Caco-2 (cell line): Measurements from ENCODE around the gene SLC22A4. TPM values are rescaled to one million over a fixed set of nuclear protein-coding genes. Genes with fewer than 3 reads are reported as not detected.

ENCODE experiments used
- BruUV-seq: library from RNA; stranded (reverse); fragments of 400-500 nt; replicated peaks from 2 replicates; lab custom pipeline; 2021; lab: Mats Ljungman, UMichigan
- CTCF ChIA-PET: fragments of 300-600 bp; sonication (Branson Sonifier 250); formaldehyde crosslinking; loops from one replicate; lab custom pipeline; 2022; ENCODE audit warnings: antibody characterized with exemption; lab: Charles Lee
- POLR2A ChIA-PET: fragments of 300-600 bp; sonication (Branson Sonifier 250); formaldehyde crosslinking; loops from one replicate; lab custom pipeline; 2022; ENCODE audit warnings: antibody characterized with exemption; lab: Charles Lee
- DNase-seq, 2 experiments: peaks; one replicate each; pipeline versions ENCODE4 v3.0.0 to v3.0.0-alpha.2; 2020 to 2022
- H3K27me3 ChIP-seq: replicated peaks from 2 replicates; pipeline ENCODE4 v1.6.0; 2011; ENCODE audit warnings: low read length; ENCODE audit not compliant: control insufficient read depth, insufficient read depth
- H3K36me3 ChIP-seq: 2 replicates; pipeline ENCODE4 v1.5.1; 2011; ENCODE audit warnings: low read length; ENCODE audit not compliant: control insufficient read depth, insufficient read depth
- H3K4me1 ChIP-seq: fragments of 250-450 bp; sonication (Bioruptor Pico); 2 replicates; pipeline ENCODE4 v1.5.1; 2020; ENCODE audit warnings: mild to moderate bottlenecking
- H3K4me3 ChIP-seq: 2 replicates; pipeline ENCODE4 v1.5.1; 2011; ENCODE audit warnings: low read depth, mild to moderate bottlenecking, control low read depth, low read length
- H3K9me3 ChIP-seq: fragments of 250-450 bp; sonication (Bioruptor Pico); 2 replicates; pipeline ENCODE4 v1.5.1; 2020; ENCODE audit warnings: mild to moderate bottlenecking, moderate library complexity
- H3K27ac Mint-ChIP-seq: one replicate; pipeline ENCODE4 v1.8.0; 2022; ENCODE audit warnings: mixed read lengths; ENCODE audit not compliant: unreplicated experiment
- H3K27me3 Mint-ChIP-seq: one replicate; pipeline ENCODE4 v1.8.0; 2022; ENCODE audit warnings: mixed read lengths; ENCODE audit not compliant: insufficient read depth, unreplicated experiment
- H3K36me3 Mint-ChIP-seq: one replicate; pipeline ENCODE4 v1.8.0; 2022; ENCODE audit warnings: mild to moderate bottlenecking, mixed read lengths; ENCODE audit not compliant: insufficient read depth, unreplicated experiment
- H3K4me1 Mint-ChIP-seq: one replicate; pipeline ENCODE4 v1.8.0; 2022; ENCODE audit warnings: low read depth, mixed read lengths; ENCODE audit not compliant: unreplicated experiment
- H3K4me3 Mint-ChIP-seq: one replicate; pipeline ENCODE4 v1.8.0; 2022; ENCODE audit warnings: mild to moderate bottlenecking, moderate library complexity, mixed read lengths; ENCODE audit not compliant: unreplicated experiment
- H3K9me3 Mint-ChIP-seq: one replicate; pipeline ENCODE4 v1.8.0; 2022; ENCODE audit warnings: mixed read lengths; ENCODE audit not compliant: unreplicated experiment
- intact Hi-C: fragments of 100-400 bp; cut with micrococcal nuclease; formaldehyde crosslinking; loops from one replicate; pipeline ENCODE4 v1.10.0; 2022; ENCODE audit not compliant: unreplicated experiment
- total RNA-seq: library from RNA; stranded (reverse); gene quantifications from 2 replicates; pipeline ENCODE4 v1.2.3, GENCODE V29; 2022
- TF ChIP-seq, protein P1 (sequence below), 2 experiments: fragments of 200-600 bp in 1 of 2; IDR thresholded peaks; 1 replicate in 1 of 2; 2 replicates in 1 of 2; pipeline versions ENCODE4 v1.5.1 to v1.8.0; 2011 to 2022; ENCODE audit warnings: antibody characterized with exemption in 1 of 2, control low read depth in 1 of 2, inconsistent platforms in 1 of 2, low read depth in 1 of 2, low read length in 1 of 2, mild to moderate bottlenecking in 1 of 2, moderate library complexity in 1 of 2; ENCODE audit not compliant: insufficient read depth in 1 of 2, severe bottlenecking in 1 of 2, unreplicated experiment in 1 of 2

Gene SLC22A4
- total RNA-seq, 1 experiment from 2014 or later = 1.5 TPM

DNA sequence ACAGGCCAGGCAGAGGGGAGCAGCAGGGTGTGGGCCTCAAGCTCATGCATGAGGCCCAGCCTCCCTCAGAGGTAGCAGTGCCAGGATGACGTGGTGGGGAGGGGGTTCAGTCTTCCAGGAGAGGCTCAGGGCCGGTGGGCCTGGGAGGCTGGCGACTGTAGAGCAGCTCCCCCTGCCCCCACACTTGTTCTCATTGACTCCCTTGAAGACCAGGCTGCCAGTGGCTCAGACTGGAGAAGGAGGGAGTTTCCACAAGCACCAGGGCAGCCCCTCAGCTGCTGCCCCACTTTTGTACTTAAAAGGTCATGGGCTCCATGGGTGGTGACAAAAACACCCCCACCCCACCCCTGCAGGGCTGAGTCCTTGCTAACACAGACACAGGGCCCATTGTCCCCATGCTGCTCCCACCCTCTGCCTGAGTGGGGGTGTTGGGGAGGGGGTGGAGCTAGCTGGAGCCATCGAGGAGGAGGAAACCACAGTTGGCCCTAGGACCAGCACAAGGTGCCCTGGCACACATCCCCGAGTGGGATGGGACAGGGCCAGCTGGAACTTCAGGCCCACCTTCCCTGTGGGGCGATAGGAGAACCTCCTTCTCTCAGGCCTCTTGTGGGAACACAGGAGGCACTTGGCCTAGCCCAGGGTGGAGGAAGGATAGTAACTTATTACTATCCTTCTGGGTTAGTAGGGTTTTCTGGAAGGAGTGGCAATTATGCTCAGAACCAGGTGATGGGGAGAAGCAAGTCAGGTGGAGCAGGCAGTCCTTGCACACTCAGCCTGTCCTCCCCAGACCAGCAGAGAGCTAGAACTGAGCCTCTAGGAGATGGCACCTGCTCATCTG, 26.0 kb upstream of the SLC22A4 start:
- Histone ChIP-seq H3K9me3 (no peaks in the 10 kb centered on the region), H3K27me3 (no peaks in the 10 kb centered on the region), H3K36me3 (no peaks in the 10 kb centered on the region), H3K4me3 (no peak overlapping the region), H3K4me1 (peaks cover 10% of the 10 kb centered on the region)
- no peaks in the 10 kb centered on the region for H3K36me3 Mint-ChIP-seq
- H3K27me3 Mint-ChIP-seq = no peaks in the 10 kb centered on the region
- H3K4me1 Mint-ChIP-seq = peaks cover 6% of the 10 kb centered on the region
- H3K27ac Mint-ChIP-seq = peak overlapping the region; percentile 3
- DNase-seq = peak in 1 of 2 experiments; percentile 27
- BruUV-seq = no TSS peak
- POLR2A ChIA-PET = no interaction called here
- TF ChIP-seq, protein P1, sequence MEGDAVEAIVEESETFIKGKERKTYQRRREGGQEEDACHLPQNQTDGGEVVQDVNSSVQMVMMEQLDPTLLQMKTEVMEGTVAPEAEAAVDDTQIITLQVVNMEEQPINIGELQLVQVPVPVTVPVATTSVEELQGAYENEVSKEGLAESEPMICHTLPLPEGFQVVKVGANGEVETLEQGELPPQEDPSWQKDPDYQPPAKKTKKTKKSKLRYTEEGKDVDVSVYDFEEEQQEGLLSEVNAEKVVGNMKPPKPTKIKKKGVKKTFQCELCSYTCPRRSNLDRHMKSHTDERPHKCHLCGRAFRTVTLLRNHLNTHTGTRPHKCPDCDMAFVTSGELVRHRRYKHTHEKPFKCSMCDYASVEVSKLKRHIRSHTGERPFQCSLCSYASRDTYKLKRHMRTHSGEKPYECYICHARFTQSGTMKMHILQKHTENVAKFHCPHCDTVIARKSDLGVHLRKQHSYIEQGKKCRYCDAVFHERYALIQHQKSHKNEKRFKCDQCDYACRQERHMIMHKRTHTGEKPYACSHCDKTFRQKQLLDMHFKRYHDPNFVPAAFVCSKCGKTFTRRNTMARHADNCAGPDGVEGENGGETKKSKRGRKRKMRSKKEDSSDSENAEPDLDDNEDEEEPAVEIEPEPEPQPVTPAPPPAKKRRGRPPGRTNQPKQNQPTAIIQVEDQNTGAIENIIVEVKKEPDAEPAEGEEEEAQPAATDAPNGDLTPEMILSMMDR (IDR thresholded peaks at IDR 0.05; ENCODE audit: insufficient read depth in 1 of 2, low read depth in 1 of 2, low read length in 1 of 2, severe bottlenecking in 1 of 2, unreplicated experiment in 1 of 2) = no peak
- intact Hi-C loops = no loop called here
- no peak overlapping the region for H3K4me3 Mint-ChIP-seq
- CTCF ChIA-PET = interaction anchor here (0.7 kb wide), 1 partner anchor 30 kb away, joined by 3 read pairs; no protein-coding TSS in a partner anchor
- no peaks in the 10 kb centered on the region for H3K9me3 Mint-ChIP-seq

GRCh38 chr5:132268769-132269551, 25.2 kb upstream of the SLC22A4 start:
- Histone ChIP-seq H3K4me3 (no peak overlapping the region), H3K36me3 (no peaks in the 10 kb centered on the region), H3K9me3 (no peaks in the 10 kb centered on the region), H3K4me1 (peaks cover 19% of the 10 kb centered on the region), H3K27me3 (no peaks in the 10 kb centered on the region)
- H3K36me3 Mint-ChIP-seq = no peaks in the 10 kb centered on the region
- POLR2A ChIA-PET = no interaction called here
- no TSS peak for BruUV-seq
- intact Hi-C loops = no loop called here
- no peaks in the 10 kb centered on the region for H3K27me3 Mint-ChIP-seq
- no peak overlapping the region for H3K27ac Mint-ChIP-seq
- CTCF ChIA-PET = interaction anchor here (0.7 kb wide), 1 partner anchor 31 kb away, joined by 3 read pairs; no protein-coding TSS in a partner anchor
- no peaks in the 10 kb centered on the region for H3K9me3 Mint-ChIP-seq
- no peak overlapping the region for H3K4me3 Mint-ChIP-seq
- H3K4me1 Mint-ChIP-seq = peaks cover 14% of the 10 kb centered on the region
- DNase-seq = peak in 1 of 2 experiments; percentile 29
- TF ChIP-seq, protein P1 (IDR thresholded peaks at IDR 0.05; ENCODE audit: insufficient read depth in 1 of 2, low read depth in 1 of 2, low read length in 1 of 2, severe bottlenecking in 1 of 2, unreplicated experiment in 1 of 2) = no peak

- BruUV-seq = no TSS peak
- no peaks in the 10 kb centered on the region for H3K36me3 Mint-ChIP-seq
- H3K9me3 Mint-ChIP-seq = no peaks in the 10 kb centered on the region
- no peak overlapping the region for H3K4me3 Mint-ChIP-seq
- Histone ChIP-seq H3K27me3 (no peaks in the 10 kb centered on the region), H3K4me3 (no peak overlapping the region), H3K36me3 (no peaks in the 10 kb centered on the region), H3K4me1 (peaks cover 23% of the 10 kb centered on the region), H3K9me3 (no peaks in the 10 kb centered on the region)
- intact Hi-C loops = loop anchor here (5.0 kb wide), 2 partner anchors 32 to 118 kb away; no protein-coding TSS in a partner anchor
- POLR2A ChIA-PET = no interaction called here
- H3K4me1 Mint-ChIP-seq = peaks cover 16% of the 10 kb centered on the region
- no peaks in the 10 kb centered on the region for H3K27me3 Mint-ChIP-seq
- CTCF ChIA-PET = no interaction called here
- DNase-seq = peak in 1 of 2 experiments; percentile 17
- no peak overlapping the region for H3K27ac Mint-ChIP-seq
- TF ChIP-seq, protein P1 (IDR thresholded peaks at IDR 0.05; ENCODE audit: insufficient read depth in 1 of 2, low read depth in 1 of 2, low read length in 1 of 2, severe bottlenecking in 1 of 2, unreplicated experiment in 1 of 2) = no peak
These were observed 24.4 kb upstream of the SLC22A4 start for GRCh38 chr5:132269635-132270334.
